Mammary epithelial cell (primary cell): ENCODE data around the gene ABCD2.

Source experiments
- CTCF ChIP-seq, 2 donors: IDR thresholded peaks in 1 of 2; conservative IDR thresholded peaks in 1 of 2; 2 replicates each; pipeline ENCODE4 v1.5.1; 2011 to 2012; ENCODE audit warnings: inconsistent platforms in 2 of 2, low read length in 2 of 2, mild to moderate bottlenecking in 2 of 2, control low read depth in 1 of 2, low read depth in 1 of 2; ENCODE audit not compliant: insufficient read depth in 1 of 2; ENCODE audit errors: extremely low read depth in 1 of 2
- EZH2 ChIP-seq: IDR thresholded peaks from 2 replicates; pipeline ENCODE4 v1.6.1; 2012; ENCODE audit warnings: low read length, inconsistent platforms, borderline replicate concordance

DNA sequence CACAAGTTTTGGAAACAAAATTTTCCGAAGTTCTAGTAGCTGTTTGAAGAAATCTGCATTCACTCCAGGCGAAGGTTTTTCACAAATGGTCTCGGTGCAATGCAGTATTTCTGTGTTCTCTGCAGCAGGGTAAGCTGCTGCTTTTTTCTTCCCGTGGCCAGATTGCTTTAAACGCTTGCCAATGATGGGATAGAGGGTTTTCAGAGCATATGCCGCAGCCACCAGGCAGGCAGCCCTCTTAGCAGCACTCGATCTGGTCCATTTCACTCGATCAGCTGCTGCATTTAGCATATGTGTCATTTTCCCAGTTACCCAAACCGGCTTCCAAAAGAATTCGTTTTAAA, 315 bp downstream of the ABCD2 start:
- TF ChIP-seq CTCF (conservative IDR thresholded peaks at IDR 0.05 in 1 of 2, IDR thresholded peaks at IDR 0.05 in 1 of 2; ENCODE audit: extremely low read depth in 1 of 2, insufficient read depth in 1 of 2, low read depth in 1 of 2, low read length in 2 of 2) (no peak), EZH2 (no peak)
